NCI-H526 treated with DMSO at 0.1 percent for 48 hours (cell line): Measurements from ENCODE around the gene CASP3.
"Not testable (repeated sequence)": the region's sequence is repeated elsewhere in the genome, so short reads cannot be mapped to it uniquely, and the experiment has no call there.

ENCODE experiments used
- DNase-seq: peaks from one replicate; lab custom pipeline; 2025; lab: John Stamatoyannopoulos, UW

Gene CASP3

DNA sequence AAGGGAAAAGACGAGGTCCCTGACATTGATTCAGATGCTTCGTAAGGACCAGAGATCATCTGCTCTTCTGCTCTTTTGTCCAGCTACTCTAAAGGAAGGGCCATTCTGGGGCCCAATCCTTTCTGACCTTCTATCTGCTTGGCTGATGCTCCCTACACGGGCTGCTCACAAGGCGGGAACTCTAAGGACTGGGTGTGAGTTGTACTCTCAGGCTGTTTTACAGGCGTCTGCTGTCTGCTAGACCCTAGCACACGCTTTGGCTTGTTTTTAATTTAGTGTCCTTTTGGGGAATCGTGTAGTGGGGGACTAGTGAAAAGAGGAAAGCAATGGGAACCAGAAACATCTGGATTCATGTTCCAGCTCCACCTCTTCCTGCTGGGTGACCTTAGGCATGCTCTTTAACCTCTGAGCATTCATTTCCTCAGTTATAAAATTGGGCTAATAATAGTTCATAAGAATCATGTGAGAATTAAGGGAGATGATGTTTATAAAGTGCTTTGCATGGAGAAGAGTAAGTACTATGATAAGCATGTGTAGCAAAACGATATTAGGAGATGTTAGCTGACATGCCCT is 53.1 kb downstream of the CASP3 start:
- no peak for DNase-seq

DNA sequence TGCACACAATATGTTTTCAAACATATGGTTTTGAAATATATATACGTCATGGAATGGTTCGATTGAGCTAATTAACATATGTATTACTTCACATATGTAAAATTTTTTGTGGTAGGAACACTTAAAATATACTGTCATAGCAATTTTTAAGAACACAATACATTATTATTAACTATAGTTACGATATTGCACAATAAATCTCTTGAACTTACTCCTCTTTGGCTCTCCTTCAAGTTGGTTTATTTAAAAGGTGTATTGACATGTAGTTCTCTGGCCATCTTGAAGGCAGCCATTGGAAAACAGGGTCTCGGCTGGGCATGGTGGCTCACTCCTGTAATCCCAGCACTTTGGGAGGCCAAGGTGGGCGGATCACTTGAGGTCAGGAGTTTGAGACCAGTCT is 53.8 kb downstream of the CASP3 start:
- DNase-seq = no peak

DNA sequence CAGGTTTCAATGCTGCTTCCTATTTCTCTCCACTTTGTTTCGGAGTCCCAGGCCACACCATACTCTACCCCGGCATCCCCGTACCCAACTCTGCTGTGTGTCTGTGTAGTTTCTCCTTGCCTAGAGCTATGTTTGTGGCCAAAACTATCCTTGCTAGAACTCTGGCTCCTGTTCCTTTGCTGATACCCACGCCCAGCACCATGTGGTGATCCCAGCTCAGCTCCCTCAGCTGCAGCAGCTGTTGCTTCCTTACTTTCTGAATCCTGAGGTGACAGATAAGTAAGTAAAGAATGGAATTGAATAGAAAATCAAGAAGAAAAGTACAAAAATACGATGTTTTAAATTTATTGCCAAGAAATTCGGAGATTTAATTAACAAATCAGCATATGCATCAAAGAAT is 55.8 kb downstream of the CASP3 start:
- no peak for DNase-seq

DNA sequence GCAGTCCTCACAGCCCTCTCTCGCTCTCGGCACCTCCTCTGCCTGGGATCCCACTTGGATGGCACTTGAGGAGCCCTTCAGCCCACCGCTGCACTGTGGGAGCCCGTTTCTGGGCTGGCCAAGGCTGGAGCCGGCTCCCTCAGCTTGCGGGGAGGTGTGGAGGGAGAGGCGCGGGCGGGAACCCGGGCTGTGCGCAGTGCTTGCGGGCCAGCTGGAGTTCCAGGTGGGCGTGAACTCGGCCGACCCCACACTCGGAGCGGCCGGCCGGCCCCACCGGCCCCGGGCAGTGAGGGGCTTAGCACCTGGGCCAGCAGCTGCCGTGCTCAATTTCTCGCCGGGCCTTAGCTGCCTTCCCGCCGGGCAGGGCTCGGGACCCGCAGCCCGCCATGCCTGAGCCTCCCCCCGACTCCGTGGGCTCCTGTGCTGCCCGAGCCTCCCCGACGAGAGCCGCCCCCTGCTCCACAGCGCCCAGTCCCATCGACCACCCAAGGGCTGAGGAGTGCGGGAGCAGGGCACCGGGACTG is 57.4 kb downstream of the CASP3 start:
- DNase-seq = not testable (repeated sequence)

DNA sequence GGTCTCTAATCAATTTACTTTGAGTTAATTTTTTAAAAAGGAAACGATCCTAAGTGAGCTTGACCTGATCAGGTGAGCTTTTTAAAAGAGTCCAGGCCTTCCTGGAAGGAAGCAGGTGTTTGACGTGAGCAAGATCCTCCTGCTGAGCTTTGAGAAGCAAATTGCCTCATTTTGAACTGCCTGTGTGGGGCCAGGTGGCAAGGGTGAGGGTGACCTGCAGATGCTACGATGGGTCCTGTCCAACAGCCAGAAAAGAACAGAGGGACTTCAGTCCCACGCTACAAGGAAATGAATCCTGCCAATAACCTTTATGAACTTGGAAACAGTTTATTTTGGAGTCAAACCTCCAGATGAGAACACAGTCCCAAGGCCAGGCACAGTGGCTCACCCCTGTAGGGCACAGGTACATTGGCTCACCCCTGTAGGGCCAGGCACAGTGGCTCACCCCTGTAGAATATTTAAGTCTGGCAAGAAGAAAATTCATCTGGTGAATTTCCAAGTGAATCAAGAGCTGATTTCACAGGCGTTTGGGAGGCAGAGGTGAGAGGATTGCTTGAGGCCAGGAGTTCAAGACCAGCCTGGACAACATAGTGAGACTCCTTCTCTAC is 58.1 kb downstream of the CASP3 start:
- DNase-seq = no peak

DNA sequence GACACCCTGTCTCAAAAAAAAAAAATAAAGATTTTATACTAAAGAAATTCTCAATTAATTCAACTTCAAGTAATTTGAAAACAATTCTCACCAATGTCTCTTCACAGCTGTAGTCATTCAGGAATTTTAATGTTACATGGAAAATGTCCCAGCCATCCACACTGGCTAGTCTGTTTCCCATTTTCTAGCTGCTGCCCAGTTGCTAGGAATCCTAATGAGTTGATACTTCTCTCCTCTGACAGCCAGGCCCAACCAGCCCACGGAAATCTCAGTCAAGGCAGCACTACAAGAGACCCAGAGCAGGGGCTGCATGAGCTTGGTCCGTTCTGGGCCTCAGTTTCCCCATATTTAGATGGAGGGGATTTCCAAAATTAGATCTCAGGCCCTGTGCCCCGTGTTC is 59.1 kb downstream of the CASP3 start:
- DNase-seq = no peak

DNA sequence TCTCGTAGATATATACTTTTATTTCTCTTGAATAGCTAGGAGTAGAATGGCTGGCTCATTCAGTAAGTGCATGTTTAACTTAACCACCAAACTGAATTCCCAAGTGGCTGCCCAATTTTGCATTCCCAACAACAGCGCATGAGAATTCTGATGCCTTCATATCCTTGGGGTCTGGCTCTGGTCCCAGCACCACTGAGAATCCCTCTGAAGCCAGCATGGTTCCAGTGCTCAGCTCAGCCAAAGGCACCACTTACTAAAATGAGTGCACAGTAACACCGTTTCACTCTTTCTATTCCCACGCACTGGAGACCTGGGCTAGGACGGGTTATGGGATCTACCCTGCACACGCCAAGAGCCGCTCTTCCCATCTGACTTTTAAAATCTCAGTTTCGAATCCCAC is 60.4 kb downstream of the CASP3 start:
- no peak for DNase-seq

DNA sequence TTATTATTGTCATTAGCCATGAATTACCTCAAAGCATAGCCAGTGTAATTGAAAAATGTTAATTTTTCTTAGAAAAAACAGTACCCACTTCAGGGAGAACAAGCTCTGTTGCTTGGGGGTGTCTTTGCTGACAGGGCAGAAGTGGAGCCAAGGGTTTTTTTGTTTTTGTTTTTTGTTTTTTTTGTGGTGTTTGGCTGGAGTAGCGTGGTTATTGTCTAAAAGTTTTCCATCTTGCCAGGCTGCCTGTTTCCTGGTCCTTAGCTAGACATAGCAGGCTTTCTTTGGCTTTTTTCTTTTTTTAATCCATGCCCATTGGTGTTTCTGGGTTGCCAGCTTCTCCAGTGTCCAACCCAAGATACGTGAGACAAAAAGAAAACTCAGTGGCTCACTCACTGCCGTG is 61.5 kb downstream of the CASP3 start:
- no peak for DNase-seq

DNA sequence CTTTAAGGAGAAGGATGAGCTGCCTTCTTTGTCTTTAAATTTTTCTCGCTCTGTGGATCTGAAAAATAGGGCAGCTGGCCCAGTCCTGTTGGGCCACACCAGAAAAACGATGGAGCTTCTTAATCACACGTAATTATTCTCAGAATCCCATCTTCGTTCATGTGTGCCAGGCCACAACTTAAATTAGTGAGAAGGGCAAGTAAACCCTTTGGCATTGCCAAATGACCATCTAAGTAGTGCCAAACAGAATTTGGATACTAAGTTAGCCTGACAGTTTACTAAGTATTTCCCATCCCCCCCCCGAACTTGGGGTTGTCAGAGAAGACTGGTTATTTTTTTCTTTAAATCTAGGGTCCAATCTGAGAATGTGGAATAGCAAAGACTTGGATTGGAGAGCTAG is 62.0 kb downstream of the CASP3 start:
- DNase-seq = no peak

DNA sequence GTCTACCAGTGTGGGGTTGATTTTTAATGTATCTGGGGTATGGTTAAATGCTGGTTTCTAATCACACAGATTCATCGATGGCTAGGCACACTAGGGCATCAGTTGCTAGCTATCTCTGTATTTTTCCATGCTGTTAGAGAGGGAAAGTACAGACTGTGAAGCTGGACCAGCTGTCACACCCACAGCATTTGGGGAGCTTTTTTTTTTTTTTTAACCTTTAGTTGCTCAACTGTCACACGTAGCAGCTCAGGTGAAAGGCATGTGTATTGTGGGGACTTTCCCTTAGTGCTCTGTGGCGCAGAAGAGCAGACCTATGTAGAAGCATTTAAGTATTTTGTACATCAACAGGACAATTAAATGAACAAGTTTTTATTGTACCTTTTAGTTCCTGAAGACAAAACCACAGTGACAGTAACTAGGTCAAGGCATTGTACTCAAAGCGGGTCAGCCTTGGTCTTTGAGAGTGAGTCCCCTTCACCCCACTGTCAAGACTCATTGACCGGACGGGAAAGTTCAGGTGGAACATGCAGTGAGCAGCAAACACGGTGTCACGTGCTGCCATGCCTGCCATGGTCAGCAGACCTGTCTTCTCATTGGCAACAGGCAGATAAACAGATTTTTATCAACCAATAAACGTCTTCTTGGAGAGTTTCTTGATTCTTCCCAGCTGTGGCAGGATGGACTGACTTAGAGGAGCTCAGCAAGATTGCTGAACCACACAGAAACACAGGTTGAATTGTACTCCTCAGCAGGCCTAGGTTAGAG is 65.3 kb downstream of the CASP3 start:
- DNase-seq = no peak
